ENCODE measurements around the gene SLC30A3. TPM values are rescaled to one million over a fixed set of nuclear protein-coding genes. Genes with fewer than 3 reads are reported as not detected.

Gene SLC30A3
- total RNA-seq, 1 donor from 2014 or later: not detected

DNA sequence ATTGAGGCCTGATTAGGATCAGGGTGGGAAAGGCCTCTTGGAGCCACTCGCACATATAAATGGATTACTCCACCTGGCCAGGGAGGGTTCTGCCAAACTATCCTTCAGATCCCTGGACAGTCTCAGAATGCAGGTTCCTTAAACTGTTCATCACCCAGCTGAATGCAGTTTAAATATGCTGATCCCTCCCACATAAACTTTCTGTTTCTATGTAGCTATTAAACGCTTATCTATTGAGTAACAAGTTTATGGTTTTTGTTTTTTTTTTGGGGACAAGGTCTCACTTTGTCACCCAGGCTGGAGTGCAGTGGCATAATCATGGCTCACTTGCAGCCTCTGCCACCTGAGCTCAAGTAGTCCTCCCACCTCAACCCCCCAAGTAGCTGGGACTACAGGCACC, 43.8 kb downstream of the SLC30A3 start:
- peaks cover 24% of the 10 kb centered on the region for H3K36me3 Mint-ChIP-seq (ENCODE audit: insufficient read depth)
- no peak for DNase-seq (ENCODE audit: low spot score, unreplicated experiment)
- H3K4me3 Mint-ChIP-seq (ENCODE audit: low read depth): no peak overlapping the region
- H3K27ac Mint-ChIP-seq: no peak overlapping the region
- H3K27me3 Mint-ChIP-seq: no peaks in the 10 kb centered on the region
- TF ChIP-seq, protein P1, sequence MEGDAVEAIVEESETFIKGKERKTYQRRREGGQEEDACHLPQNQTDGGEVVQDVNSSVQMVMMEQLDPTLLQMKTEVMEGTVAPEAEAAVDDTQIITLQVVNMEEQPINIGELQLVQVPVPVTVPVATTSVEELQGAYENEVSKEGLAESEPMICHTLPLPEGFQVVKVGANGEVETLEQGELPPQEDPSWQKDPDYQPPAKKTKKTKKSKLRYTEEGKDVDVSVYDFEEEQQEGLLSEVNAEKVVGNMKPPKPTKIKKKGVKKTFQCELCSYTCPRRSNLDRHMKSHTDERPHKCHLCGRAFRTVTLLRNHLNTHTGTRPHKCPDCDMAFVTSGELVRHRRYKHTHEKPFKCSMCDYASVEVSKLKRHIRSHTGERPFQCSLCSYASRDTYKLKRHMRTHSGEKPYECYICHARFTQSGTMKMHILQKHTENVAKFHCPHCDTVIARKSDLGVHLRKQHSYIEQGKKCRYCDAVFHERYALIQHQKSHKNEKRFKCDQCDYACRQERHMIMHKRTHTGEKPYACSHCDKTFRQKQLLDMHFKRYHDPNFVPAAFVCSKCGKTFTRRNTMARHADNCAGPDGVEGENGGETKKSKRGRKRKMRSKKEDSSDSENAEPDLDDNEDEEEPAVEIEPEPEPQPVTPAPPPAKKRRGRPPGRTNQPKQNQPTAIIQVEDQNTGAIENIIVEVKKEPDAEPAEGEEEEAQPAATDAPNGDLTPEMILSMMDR (IDR thresholded peaks at IDR 0.05; ENCODE audit: unreplicated experiment): no peak
- H3K4me1 Mint-ChIP-seq (ENCODE audit: low read depth): peaks cover 17% of the 10 kb centered on the region
- no peaks in the 10 kb centered on the region for H3K9me3 Mint-ChIP-seq (ENCODE audit: low read depth)

DNA sequence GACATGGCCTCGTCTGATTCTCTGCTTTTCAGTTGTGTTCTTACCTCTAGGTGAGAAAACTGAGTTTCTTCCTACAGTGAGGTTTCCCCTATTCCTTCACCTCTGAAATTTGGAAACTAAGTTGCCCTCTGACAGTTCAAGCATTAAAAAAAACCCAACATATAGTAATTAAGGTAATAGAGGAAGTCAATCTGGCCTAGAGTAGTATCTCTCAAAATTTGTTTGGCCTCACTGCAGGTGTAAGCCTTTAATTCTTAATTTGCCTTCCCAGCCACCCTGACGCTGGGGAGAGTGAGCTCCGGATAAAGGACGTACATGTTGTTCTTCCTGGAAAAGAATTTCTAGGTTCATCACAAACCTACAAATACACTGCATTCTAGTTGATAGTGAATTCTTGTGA, 44.2 kb downstream of the SLC30A3 start:
- peaks cover 18% of the 10 kb centered on the region for H3K4me1 Mint-ChIP-seq (ENCODE audit: low read depth)
- DNase-seq (ENCODE audit: low spot score, unreplicated experiment): no peak
- H3K27ac Mint-ChIP-seq: no peak overlapping the region
- no peaks in the 10 kb centered on the region for H3K9me3 Mint-ChIP-seq (ENCODE audit: low read depth)
- H3K36me3 Mint-ChIP-seq (ENCODE audit: insufficient read depth): peaks cover 24% of the 10 kb centered on the region
- TF ChIP-seq, protein P1 (IDR thresholded peaks at IDR 0.05; ENCODE audit: unreplicated experiment): no peak
- peak overlapping the region; percentile 10 for H3K4me3 Mint-ChIP-seq (ENCODE audit: low read depth)
- H3K27me3 Mint-ChIP-seq: no peaks in the 10 kb centered on the region

GRCh38 chr2:27217173-27218121, 45.4 kb downstream of the SLC30A3 start, which contains the start of gene CAD:
CAD (plus strand) TSS chr2:27217369; CDS start chr2:27217552, 183 bp downstream.
- peak within 1 kb of the TSS; percentile 92 for H3K4me3 Mint-ChIP-seq (ENCODE audit: low read depth)
- H3K27ac Mint-ChIP-seq: peak within 1 kb of the TSS; percentile 95
- no peaks in the 10 kb centered on the region for H3K27me3 Mint-ChIP-seq
- TF ChIP-seq, protein P1 (IDR thresholded peaks at IDR 0.05; ENCODE audit: unreplicated experiment): peak; percentile 9
- H3K4me1 Mint-ChIP-seq (ENCODE audit: low read depth): peaks cover 24% of the 10 kb centered on the region
- H3K36me3 Mint-ChIP-seq (ENCODE audit: insufficient read depth): peaks cover 22% of the 10 kb centered on the region
- no peaks in the 10 kb centered on the region for H3K9me3 Mint-ChIP-seq (ENCODE audit: low read depth)
- DNase-seq (ENCODE audit: low spot score, unreplicated experiment): peak; percentile 80

DNA sequence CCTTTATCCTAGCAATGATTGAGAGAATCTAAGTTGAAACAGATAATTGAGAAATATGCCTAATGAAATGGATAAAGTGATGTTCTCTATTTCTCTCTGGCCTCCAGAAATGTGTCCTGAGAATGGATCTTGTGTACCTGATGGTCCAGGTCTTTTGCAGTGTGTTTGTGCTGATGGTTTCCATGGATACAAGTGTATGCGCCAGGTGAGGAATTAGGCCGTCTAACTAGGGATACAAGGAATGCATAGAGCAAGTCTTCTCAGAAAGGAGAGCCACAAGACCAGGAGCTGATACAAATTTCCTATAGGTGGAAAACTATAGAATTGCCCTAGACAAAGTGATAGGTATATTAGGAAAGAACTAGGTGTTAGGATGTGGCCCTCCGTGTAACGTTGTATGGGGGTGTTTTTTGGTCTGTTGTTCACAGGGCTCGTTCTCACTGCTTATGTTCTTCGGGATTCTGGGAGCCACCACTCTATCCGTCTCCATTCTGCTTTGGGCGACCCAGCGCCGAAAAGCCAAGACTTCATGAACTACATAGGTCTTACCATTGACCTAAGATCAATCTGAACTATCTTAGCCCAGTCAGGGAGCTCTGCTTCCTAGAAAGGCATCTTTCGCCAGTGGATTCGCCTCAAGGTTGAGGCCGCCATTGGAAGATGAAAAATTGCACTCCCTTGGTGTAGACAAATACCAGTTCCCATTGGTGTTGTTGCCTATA, 46.3 kb downstream of the SLC30A3 start:
- TF ChIP-seq, protein P1 (IDR thresholded peaks at IDR 0.05; ENCODE audit: unreplicated experiment): no peak
- no peak for DNase-seq (ENCODE audit: low spot score, unreplicated experiment)
- peaks cover 24% of the 10 kb centered on the region for H3K4me1 Mint-ChIP-seq (ENCODE audit: low read depth)
- H3K9me3 Mint-ChIP-seq (ENCODE audit: low read depth): no peaks in the 10 kb centered on the region
- H3K36me3 Mint-ChIP-seq (ENCODE audit: insufficient read depth): peaks cover 19% of the 10 kb centered on the region
- peak overlapping the region; percentile 92 for H3K4me3 Mint-ChIP-seq (ENCODE audit: low read depth)
- no peaks in the 10 kb centered on the region for H3K27me3 Mint-ChIP-seq
- H3K27ac Mint-ChIP-seq: peak overlapping the region; percentile 95

DNA sequence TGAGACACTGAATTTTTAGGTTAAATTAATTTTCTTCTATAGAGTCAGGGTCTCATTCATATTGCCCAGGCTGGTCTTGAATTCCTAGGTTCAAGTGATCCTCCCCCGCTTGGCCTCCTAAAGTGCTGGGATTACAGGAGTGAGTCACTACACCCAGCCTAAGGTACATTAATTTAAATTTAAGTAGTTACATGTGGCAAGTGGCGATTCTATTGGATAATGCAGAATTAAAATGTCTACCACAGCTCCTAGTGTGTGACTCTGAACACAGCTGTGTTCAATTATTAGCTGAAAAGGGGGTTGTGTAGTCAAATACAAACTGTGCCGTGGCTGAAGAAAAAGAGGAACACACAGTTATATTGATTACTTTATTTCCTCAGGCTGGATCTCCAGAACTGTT, 47.9 kb downstream of the SLC30A3 start:
- Mint-ChIP-seq H3K27ac (no peak overlapping the region), H3K36me3 (ENCODE audit: insufficient read depth) (peaks cover 8% of the 10 kb centered on the region), H3K4me3 (ENCODE audit: low read depth) (no peak overlapping the region)

More for the DNA sequence above, 47.9 kb downstream of the SLC30A3 start:
- TF ChIP-seq, protein P1 (IDR thresholded peaks at IDR 0.05; ENCODE audit: unreplicated experiment): no peak
- peaks cover 27% of the 10 kb centered on the region for H3K4me1 Mint-ChIP-seq (ENCODE audit: low read depth)
- H3K27me3 Mint-ChIP-seq: no peaks in the 10 kb centered on the region
- no peaks in the 10 kb centered on the region for H3K9me3 Mint-ChIP-seq (ENCODE audit: low read depth)
- DNase-seq (ENCODE audit: low spot score, unreplicated experiment): no peak

Data from progenitor cell of endocrine pancreas (in vitro differentiated cells).